HepG2 (cell line): Measurements from ENCODE around the gene TUBB2B. TPM values are rescaled to one million over a fixed set of nuclear protein-coding genes. Genes with fewer than 3 reads are reported as not detected.

ENCODE experiments used
- CEBPB ChIP-seq: IDR thresholded peaks from 2 replicates; pipeline ENCODE4 v1.6.1; 2011; ENCODE audit warnings: low read depth, low read length, improper control_type of control experiment, borderline replicate concordance
- FOXO1 ChIP-seq: sonication (generic); formaldehyde crosslinking; IDR thresholded peaks from 2 replicates; pipeline ENCODE4 v1.4.0; 2020; ENCODE audit warnings: missing genetic modification reagents
- PREB ChIP-seq: sonication (generic); formaldehyde crosslinking; IDR thresholded peaks from 2 replicates; pipeline ENCODE4 v1.4.0; 2020; ENCODE audit warnings: missing genetic modification reagents
- REPIN1 ChIP-seq: sonication (generic); formaldehyde crosslinking; IDR thresholded peaks from 2 replicates; pipeline ENCODE4 v1.8.0; 2022; ENCODE audit warnings: missing genetic modification reagents, low read depth, mild to moderate bottlenecking, borderline replicate concordance
- SRY ChIP-seq: sonication (generic); formaldehyde crosslinking; IDR thresholded peaks from 2 replicates; pipeline ENCODE4 v1.8.0; 2022; ENCODE audit warnings: mild to moderate bottlenecking, missing genetic modification reagents
- TEAD3 ChIP-seq: optimal IDR thresholded peaks from 2 replicates; pipeline ENCODE3; 2016; ENCODE audit warnings: borderline replicate concordance
- TOE1 ChIP-seq: sonication (generic); formaldehyde crosslinking; IDR thresholded peaks from 2 replicates; pipeline ENCODE4 v1.4.0; 2020; ENCODE audit warnings: mild to moderate bottlenecking, missing genetic modification reagents
- ZFP90 ChIP-seq: sonication (generic); formaldehyde crosslinking; IDR thresholded peaks from 2 replicates; pipeline ENCODE4 v1.8.0; 2022; ENCODE audit warnings: missing genetic modification reagents, mild to moderate bottlenecking, inconsistent platforms, borderline replicate concordance
- ZNF180 ChIP-seq: sonication (generic); formaldehyde crosslinking; IDR thresholded peaks from 2 replicates; pipeline ENCODE4 v1.4.0; 2020; ENCODE audit warnings: low read depth, missing genetic modification reagents, borderline replicate concordance
- ZNF788 ChIP-seq: sonication (generic); formaldehyde crosslinking; IDR thresholded peaks from 2 replicates; pipeline ENCODE4 v1.5.0; 2020; ENCODE audit warnings: mild to moderate bottlenecking, missing genetic modification reagents, borderline replicate concordance
- polyA plus RNA-seq, 8 experiments: library from polyadenylated mRNA; depleted of rRNA in 3 of 8; stranded (reverse) in 7 of 8; unstranded in 1 of 8; fragments of >200 nt; fragmentation: Illumina TruSeq in 4 of 8; extraction: Trizol in 4 of 8; gene quantifications; 2 replicates each; pipeline versions ENCODE4 v1.2.1 to v1.2.3, GENCODE V29; 2011 to 2016; ENCODE audit warnings: low read depth in 4 of 8, missing spikeins in 1 of 8, mixed read lengths in 1 of 8; ENCODE audit not compliant: insufficient read depth in 1 of 8
- total RNA-seq, 5 experiments: library from RNA; depleted of rRNA; stranded (reverse); fragments of >200 nt; fragmentation: Illumina TruSeq; extraction: Trizol; gene quantifications; 2 replicates each; pipeline ENCODE4 v1.2.3, GENCODE V29; 2016; ENCODE audit warnings: low read depth in 1 of 5
- TF ChIP-seq, protein P1 (sequence below): sonication (generic); formaldehyde crosslinking; IDR thresholded peaks from 2 replicates; pipeline ENCODE4 v1.4.0; 2020; ENCODE audit warnings: missing genetic modification reagents, mild to moderate bottlenecking, borderline replicate concordance
- TF ChIP-seq, protein P2 (sequence below): sonication (generic); formaldehyde crosslinking; IDR thresholded peaks from 2 replicates; pipeline ENCODE4 v1.5.0; 2020; ENCODE audit warnings: missing genetic modification reagents
- TF ChIP-seq, protein P3 (sequence below): sonication (generic); formaldehyde crosslinking; IDR thresholded peaks from 2 replicates; pipeline ENCODE4 v1.4.0; 2020; ENCODE audit warnings: missing genetic modification reagents
- TF ChIP-seq, protein P4 (sequence below): IDR thresholded peaks from 2 replicates; pipeline ENCODE4 v1.6.1; 2016; ENCODE audit warnings: mild to moderate bottlenecking, missing biosample characterization, missing genetic modification reagents
- TF ChIP-seq, protein P5 (sequence below): sonication (generic); formaldehyde crosslinking; IDR thresholded peaks from 2 replicates; pipeline ENCODE4 v1.4.0; 2020; ENCODE audit warnings: low read depth, missing genetic modification reagents

TUBB2B gene
- total and polyA plus RNA-seq, 2 of the 13 experiments (the other 11 are each of a cell fraction or from before 2014, with no cell fraction given) = 10.3 to 23.6 TPM

DNA sequence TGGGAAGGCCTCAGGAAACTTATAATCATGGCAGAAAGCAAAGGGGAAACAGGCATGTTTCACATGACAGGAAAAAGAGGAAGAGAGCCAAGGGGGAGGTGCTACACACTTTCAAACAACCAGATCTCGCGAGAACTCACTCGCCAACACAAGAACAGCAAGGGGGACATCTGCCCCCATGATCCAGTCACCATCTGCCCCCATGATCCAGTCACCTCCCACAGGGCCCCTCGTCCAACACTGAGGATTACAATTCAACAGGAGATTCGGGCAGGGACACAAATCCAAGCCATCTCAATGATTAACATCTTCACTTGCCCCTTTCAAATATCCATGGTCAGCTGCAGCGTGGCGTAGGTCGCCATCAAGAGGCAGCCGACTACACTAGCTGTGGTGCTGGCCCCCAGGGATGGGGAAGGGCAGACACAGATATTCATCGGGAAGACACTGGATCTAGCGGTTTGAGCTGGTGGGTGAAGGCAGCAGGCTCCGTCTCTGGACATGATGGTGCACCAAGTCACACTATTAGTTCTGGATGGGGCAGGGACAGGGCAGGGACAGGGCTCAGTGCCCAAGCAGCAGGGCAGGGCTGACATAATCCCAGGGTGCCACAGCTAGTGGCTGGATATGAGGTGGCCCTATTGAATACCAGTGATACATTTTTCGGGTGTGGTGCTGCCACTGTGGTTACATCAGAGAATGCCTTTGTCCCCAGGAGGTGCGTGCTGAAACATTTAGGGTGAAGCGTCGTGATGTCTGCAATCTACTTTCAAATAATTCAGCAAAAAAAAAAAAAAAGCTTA, 31.6 kb downstream of the TUBB2B start (continued):
- TF ChIP-seq, protein P1, sequence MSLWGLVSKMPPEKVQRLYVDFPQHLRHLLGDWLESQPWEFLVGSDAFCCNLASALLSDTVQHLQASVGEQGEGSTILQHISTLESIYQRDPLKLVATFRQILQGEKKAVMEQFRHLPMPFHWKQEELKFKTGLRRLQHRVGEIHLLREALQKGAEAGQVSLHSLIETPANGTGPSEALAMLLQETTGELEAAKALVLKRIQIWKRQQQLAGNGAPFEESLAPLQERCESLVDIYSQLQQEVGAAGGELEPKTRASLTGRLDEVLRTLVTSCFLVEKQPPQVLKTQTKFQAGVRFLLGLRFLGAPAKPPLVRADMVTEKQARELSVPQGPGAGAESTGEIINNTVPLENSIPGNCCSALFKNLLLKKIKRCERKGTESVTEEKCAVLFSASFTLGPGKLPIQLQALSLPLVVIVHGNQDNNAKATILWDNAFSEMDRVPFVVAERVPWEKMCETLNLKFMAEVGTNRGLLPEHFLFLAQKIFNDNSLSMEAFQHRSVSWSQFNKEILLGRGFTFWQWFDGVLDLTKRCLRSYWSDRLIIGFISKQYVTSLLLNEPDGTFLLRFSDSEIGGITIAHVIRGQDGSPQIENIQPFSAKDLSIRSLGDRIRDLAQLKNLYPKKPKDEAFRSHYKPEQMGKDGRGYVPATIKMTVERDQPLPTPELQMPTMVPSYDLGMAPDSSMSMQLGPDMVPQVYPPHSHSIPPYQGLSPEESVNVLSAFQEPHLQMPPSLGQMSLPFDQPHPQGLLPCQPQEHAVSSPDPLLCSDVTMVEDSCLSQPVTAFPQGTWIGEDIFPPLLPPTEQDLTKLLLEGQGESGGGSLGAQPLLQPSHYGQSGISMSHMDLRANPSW = 0 out of 2 replicates have a peak, but pooled peaks have one; percentile 16
- TF ChIP-seq, protein P2, sequence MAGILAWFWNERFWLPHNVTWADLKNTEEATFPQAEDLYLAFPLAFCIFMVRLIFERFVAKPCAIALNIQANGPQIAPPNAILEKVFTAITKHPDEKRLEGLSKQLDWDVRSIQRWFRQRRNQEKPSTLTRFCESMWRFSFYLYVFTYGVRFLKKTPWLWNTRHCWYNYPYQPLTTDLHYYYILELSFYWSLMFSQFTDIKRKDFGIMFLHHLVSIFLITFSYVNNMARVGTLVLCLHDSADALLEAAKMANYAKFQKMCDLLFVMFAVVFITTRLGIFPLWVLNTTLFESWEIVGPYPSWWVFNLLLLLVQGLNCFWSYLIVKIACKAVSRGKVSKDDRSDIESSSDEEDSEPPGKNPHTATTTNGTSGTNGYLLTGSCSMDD (CRISPR knock-in tag) = no peak
- TF ChIP-seq FOXO1 (CRISPR knock-in tag) (0 out of 2 replicates have a peak, but pooled peaks have one; percentile 33), ZNF180 (CRISPR knock-in tag) (no peak), TOE1 (CRISPR knock-in tag) (no peak), PREB (CRISPR knock-in tag) (no peak), SRY (CRISPR knock-in tag) (no peak), ZFP90 (CRISPR knock-in tag) (no peak), CEBPB (no peak), ZNF788 (CRISPR knock-in tag) (peak; percentile 54; the same call in 1 of the 2 replicates), REPIN1 (no peak), TEAD3 (CRISPR knock-in tag) (peak; percentile 53)
- TF ChIP-seq, protein P3, sequence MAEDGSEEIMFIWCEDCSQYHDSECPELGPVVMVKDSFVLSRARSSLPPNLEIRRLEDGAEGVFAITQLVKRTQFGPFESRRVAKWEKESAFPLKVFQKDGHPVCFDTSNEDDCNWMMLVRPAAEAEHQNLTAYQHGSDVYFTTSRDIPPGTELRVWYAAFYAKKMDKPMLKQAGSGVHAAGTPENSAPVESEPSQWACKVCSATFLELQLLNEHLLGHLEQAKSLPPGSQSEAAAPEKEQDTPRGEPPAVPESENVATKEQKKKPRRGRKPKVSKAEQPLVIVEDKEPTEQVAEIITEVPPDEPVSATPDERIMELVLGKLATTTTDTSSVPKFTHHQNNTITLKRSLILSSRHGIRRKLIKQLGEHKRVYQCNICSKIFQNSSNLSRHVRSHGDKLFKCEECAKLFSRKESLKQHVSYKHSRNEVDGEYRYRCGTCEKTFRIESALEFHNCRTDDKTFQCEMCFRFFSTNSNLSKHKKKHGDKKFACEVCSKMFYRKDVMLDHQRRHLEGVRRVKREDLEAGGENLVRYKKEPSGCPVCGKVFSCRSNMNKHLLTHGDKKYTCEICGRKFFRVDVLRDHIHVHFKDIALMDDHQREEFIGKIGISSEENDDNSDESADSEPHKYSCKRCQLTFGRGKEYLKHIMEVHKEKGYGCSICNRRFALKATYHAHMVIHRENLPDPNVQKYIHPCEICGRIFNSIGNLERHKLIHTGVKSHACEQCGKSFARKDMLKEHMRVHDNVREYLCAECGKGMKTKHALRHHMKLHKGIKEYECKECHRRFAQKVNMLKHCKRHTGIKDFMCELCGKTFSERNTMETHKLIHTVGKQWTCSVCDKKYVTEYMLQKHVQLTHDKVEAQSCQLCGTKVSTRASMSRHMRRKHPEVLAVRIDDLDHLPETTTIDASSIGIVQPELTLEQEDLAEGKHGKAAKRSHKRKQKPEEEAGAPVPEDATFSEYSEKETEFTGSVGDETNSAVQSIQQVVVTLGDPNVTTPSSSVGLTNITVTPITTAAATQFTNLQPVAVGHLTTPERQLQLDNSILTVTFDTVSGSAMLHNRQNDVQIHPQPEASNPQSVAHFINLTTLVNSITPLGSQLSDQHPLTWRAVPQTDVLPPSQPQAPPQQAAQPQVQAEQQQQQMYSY (CRISPR knock-in tag) = no peak
- TF ChIP-seq, protein P4, sequence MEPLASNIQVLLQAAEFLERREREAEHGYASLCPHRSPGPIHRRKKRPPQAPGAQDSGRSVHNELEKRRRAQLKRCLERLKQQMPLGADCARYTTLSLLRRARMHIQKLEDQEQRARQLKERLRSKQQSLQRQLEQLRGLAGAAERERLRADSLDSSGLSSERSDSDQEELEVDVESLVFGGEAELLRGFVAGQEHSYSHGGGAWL (CRISPR knock-in tag) = no peak
- TF ChIP-seq, protein P5, sequence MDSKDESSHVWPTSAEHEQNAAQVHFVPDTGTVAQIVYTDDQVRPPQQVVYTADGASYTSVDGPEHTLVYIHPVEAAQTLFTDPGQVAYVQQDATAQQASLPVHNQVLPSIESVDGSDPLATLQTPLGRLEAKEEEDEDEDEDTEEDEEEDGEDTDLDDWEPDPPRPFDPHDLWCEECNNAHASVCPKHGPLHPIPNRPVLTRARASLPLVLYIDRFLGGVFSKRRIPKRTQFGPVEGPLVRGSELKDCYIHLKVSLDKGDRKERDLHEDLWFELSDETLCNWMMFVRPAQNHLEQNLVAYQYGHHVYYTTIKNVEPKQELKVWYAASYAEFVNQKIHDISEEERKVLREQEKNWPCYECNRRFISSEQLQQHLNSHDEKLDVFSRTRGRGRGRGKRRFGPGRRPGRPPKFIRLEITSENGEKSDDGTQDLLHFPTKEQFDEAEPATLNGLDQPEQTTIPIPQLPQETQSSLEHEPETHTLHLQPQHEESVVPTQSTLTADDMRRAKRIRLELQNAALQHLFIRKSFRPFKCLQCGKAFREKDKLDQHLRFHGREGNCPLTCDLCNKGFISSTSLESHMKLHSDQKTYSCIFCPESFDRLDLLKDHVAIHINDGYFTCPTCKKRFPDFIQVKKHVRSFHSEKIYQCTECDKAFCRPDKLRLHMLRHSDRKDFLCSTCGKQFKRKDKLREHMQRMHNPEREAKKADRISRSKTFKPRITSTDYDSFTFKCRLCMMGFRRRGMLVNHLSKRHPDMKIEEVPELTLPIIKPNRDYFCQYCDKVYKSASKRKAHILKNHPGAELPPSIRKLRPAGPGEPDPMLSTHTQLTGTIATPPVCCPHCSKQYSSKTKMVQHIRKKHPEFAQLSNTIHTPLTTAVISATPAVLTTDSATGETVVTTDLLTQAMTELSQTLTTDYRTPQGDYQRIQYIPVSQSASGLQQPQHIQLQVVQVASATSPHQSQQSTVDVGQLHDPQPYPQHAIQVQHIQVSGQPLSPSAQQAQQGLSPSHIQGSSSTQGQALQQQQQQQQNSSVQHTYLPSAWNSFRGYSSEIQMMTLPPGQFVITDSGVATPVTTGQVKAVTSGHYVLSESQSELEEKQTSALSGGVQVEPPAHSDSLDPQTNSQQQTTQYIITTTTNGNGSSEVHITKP = no peak
